Esophagus mucosa (tissue), 1 donor: ENCODE measurements around the gene HOXD1. TPM values are rescaled to one million over a fixed set of nuclear protein-coding genes. Genes with fewer than 3 reads are reported as not detected.

ENCODE experiments used
- ATAC-seq: fragments of 200-7000 bp; cut with Tn5 transposase; one replicate; pipeline ENCODE4 v1.9.1; 2020
- total RNA-seq: library from RNA; stranded (reverse); gene quantifications from one replicate; pipeline ENCODE4 v1.2.4, GENCODE V29; 2023
- donor health status: DM: yes; HTN: yes; CAD: no.

HOXD1 gene
- total RNA-seq, 1 donor from 2014 or later = 0.16 TPM

GRCh38 chr2:176184749-176185148 is 3.7 kb upstream of the HOXD1 start:
- no peak for ATAC-seq

- no peak for ATAC-seq
Measured at GRCh38 chr2:176186024-176186423, 2.4 kb upstream of the HOXD1 start.

- ATAC-seq = no peak
Measured at GRCh38 chr2:176187200-176187898, 1.1 kb upstream of the HOXD1 start.

GRCh38 chr2:176188774-176189680 is 559 bp downstream of the HOXD1 start:
- peak; percentile 33 for ATAC-seq

GRCh38 chr2:176189681-176190641 is 1.5 kb downstream of the HOXD1 start:
- no peak for ATAC-seq

- no peak for ATAC-seq
Measured at GRCh38 chr2:176192351-176192750, 3.9 kb downstream of the HOXD1 start.

GRCh38 chr2:176193048-176193447 is 4.6 kb downstream of the HOXD1 start:
- no peak for ATAC-seq

GRCh38 chr2:176199902-176200301 is 11.4 kb downstream of the HOXD1 start:
- no peak for ATAC-seq

- ATAC-seq = no peak
Measured at GRCh38 chr2:176200971-176201370, 12.5 kb downstream of the HOXD1 start.

- no peak for ATAC-seq
Measured at GRCh38 chr2:176202491-176202890, 14.0 kb downstream of the HOXD1 start.

GRCh38 chr2:176205126-176205525 is 16.7 kb downstream of the HOXD1 start:
- ATAC-seq = no peak

- no peak for ATAC-seq
Measured at GRCh38 chr2:176206136-176206535, 17.7 kb downstream of the HOXD1 start.

- no peak for ATAC-seq
Measured at GRCh38 chr2:176206682-176207081, 18.2 kb downstream of the HOXD1 start.

- no peak for ATAC-seq
Measured at GRCh38 chr2:176211110-176211509, 22.6 kb downstream of the HOXD1 start.

- no peak for ATAC-seq
Measured at GRCh38 chr2:176212276-176212675, 23.8 kb downstream of the HOXD1 start.

- ATAC-seq = no peak
Measured at GRCh38 chr2:176213406-176213805, 24.9 kb downstream of the HOXD1 start.

GRCh38 chr2:176227874-176228273 is 39.4 kb downstream of the HOXD1 start:
- ATAC-seq = no peak

GRCh38 chr2:176234156-176234555 is 45.7 kb downstream of the HOXD1 start:
- ATAC-seq = no peak

GRCh38 chr2:176234940-176235339 is 46.5 kb downstream of the HOXD1 start:
- ATAC-seq = no peak

- no peak for ATAC-seq
Measured at GRCh38 chr2:176237456-176237855, 49.0 kb downstream of the HOXD1 start.

GRCh38 chr2:176239031-176239430 is 50.6 kb downstream of the HOXD1 start:
- no peak for ATAC-seq

GRCh38 chr2:176240301-176240700 is 51.8 kb downstream of the HOXD1 start:
- ATAC-seq = no peak
